Naive thymus-derived CD8-positive, alpha-beta T cell (primary cell): ENCODE results near the gene UNC119. TPM values are rescaled to one million over a fixed set of nuclear protein-coding genes. Genes with fewer than 3 reads are reported as not detected.

Experiments
- ATAC-seq, 2 donors: fragments of 150-1000 bp; cut with Tn5 transposase in 1 of 2; sonication (Bioruptor Pico), chemical (Tn5 transposase) in 1 of 2; 1 replicate in 1 of 2; 2 replicates in 1 of 2; pipeline ENCODE4 v1.10.0; 2021; ENCODE audit warnings: mild to moderate bottlenecking in 2 of 2, moderate library complexity in 2 of 2
- POLR2A ChIA-PET: fragments of 350-600 bp; sonication (Branson Sonifier 250); formaldehyde crosslinking; loops from one replicate; lab custom pipeline; 2021; ENCODE audit warnings: antibody characterized with exemption; lab: Charles Lee
- DNase-seq, 10 donors: peaks; one replicate each; pipeline versions ENCODE4 v3.0.0 to v3.0.0-alpha.2; 2020 to 2022
- H3K27ac Mint-ChIP-seq, 10 donors: one replicate each; pipeline ENCODE4 v1.8.0; 2020 to 2022; ENCODE audit warnings: mild to moderate bottlenecking in 10 of 10, mixed read lengths in 10 of 10, moderate library complexity in 4 of 10, inconsistent platforms in 1 of 10
- H3K27me3 Mint-ChIP-seq, 5 donors: one replicate each; pipeline ENCODE4 v1.8.0; 2021 to 2022; ENCODE audit warnings: mixed read lengths in 5 of 5
- H3K36me3 Mint-ChIP-seq, 3 donors: one replicate each; pipeline ENCODE4 v1.8.0; 2020 to 2022; ENCODE audit warnings: mixed read lengths in 3 of 3, mild to moderate bottlenecking in 2 of 3, inconsistent platforms in 1 of 3
- H3K4me1 Mint-ChIP-seq, 4 donors: one replicate each; pipeline ENCODE4 v1.8.0; 2021 to 2022; ENCODE audit warnings: mixed read lengths in 4 of 4
- H3K4me3 Mint-ChIP-seq, 10 donors: one replicate each; pipeline ENCODE4 v1.8.0; 2020 to 2022; ENCODE audit warnings: mild to moderate bottlenecking in 10 of 10, mixed read lengths in 10 of 10, moderate library complexity in 6 of 10, inconsistent platforms in 1 of 10
- H3K9me3 Mint-ChIP-seq, 9 donors: one replicate each; pipeline ENCODE4 v1.8.0; 2020 to 2022; ENCODE audit warnings: mixed read lengths in 9 of 9, mild to moderate bottlenecking in 3 of 9, inconsistent platforms in 1 of 9, moderate library complexity in 1 of 9
- polyA plus RNA-seq, 3 donors: library from polyadenylated mRNA; unstranded; fragments of 300-500 nt; fragmentation: Illumina TruSeq; gene quantifications; one replicate each; pipeline ENCODE4 v1.2.3, GENCODE V29; 2021
- total RNA-seq, 8 experiments: library from RNA in 2 of 8; stranded (reverse) in 2 of 8; gene quantifications; one replicate each; pipeline ENCODE4 v1.2.3 and lab custom pipeline; 2021 to 2026

The UNC119 gene
- total and polyA plus RNA-seq, 5 experiments from 2014 or later: 18.4 to 43.8 (median 27.1) TPM

GRCh38 chr17:28538296-28538895, 14.0 kb downstream of the UNC119 start:
- Mint-ChIP-seq H3K9me3 (no peaks in the 10 kb centered on the region), H3K4me3 (no peak overlapping the region), H3K27ac (no peak overlapping the region), H3K27me3 (no peaks in the 10 kb centered on the region), H3K36me3 (no peaks in the 10 kb centered on the region), H3K4me1 (no peaks in the 10 kb centered on the region)
- no peak for ATAC-seq
- DNase-seq: no peak
- POLR2A ChIA-PET: no interaction called here

GRCh38 chr17:28537219-28537610, 15.2 kb downstream of the UNC119 start:
- Mint-ChIP-seq H3K27ac (peak overlapping the region in 1 of 10 donors; percentile 79), H3K4me1 (no peaks in the 10 kb centered on the region), H3K4me3 (no peak overlapping the region), H3K27me3 (no peaks in the 10 kb centered on the region), H3K36me3 (no peaks in the 10 kb centered on the region), H3K9me3 (no peaks in the 10 kb centered on the region)
- POLR2A ChIA-PET: no interaction called here
- DNase-seq (no peak), ATAC-seq (no peak)

DNA sequence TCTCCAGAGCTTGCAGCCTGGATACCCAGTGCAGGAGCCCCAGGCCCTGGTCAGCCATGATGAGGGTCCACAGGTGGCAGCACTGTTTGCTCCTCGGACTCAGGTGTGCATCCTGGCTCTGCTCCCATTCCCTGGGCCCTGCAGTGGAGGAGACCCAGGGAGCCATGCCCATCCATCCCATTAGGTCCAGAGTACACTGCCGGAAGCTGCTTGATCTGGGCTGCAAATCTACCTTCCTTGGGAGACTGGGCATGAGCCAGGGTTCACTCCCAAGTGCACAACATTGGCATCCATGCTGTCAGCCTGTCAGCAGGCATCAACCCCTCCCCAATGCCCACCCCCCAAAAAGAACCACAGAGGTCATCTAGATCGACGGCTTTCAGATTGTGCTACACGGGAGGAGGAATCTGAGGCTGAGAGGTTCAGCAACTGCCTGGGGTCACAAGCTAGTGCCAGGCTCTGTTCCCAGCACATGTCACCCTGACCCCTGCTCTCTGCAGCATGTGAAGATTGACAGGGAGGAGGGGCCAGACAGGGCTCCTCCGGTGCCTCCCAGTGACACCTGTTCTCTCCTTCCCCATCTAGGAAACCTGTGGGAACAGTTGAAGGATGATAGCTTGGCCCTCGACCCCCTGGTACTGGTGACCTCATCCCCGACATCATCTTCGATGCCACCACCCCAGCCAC, 15.7 kb downstream of the UNC119 start:
- POLR2A ChIA-PET: no interaction called here
- Mint-ChIP-seq H3K4me1 (no peaks in the 10 kb centered on the region), H3K27me3 (no peaks in the 10 kb centered on the region), H3K9me3 (no peaks in the 10 kb centered on the region), H3K4me3 (no peak overlapping the region), H3K36me3 (no peaks in the 10 kb centered on the region), H3K27ac (no peak overlapping the region)
- no peak for ATAC-seq
- no peak for DNase-seq

DNA sequence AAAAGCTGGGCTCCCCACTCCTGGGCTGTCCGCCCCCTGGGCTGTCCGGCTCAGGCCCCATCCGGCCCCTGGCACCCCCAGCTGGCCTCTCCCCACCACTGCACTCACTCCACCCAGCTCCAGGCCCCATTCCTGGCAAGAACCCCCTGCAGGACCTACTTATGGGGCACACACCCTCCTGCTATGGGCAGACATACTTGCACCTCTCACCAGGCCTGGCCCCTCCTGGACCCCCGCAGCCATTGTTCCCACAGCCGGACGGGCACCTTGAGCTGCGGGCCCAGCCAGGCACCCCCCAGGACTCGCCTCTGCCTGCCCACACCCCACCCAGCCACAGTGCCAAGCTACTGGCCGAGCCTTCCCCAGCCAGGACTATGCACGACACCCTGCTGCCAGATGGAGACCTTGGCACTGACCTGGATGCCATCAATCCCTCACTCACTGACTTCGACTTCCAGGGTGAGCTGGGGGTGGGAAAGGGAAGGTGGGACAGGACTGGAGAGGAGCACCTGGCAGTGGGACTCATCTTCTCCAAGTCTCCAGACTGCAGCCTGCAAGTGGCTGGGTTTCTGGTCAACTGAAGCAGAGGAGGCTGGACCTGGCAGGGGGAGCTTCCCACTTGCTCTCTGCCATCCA, 17.6 kb downstream of the UNC119 start:
- ATAC-seq: no peak
- no peak overlapping the region for H3K4me3 Mint-ChIP-seq
- POLR2A ChIA-PET: no interaction called here
- no peak for DNase-seq
- no peaks in the 10 kb centered on the region for H3K36me3 Mint-ChIP-seq
- no peaks in the 10 kb centered on the region for H3K9me3 Mint-ChIP-seq
- H3K4me1 Mint-ChIP-seq: no peaks in the 10 kb centered on the region
- H3K27ac Mint-ChIP-seq: no peak overlapping the region
- H3K27me3 Mint-ChIP-seq: no peaks in the 10 kb centered on the region

GRCh38 chr17:28533091-28533807, 19.2 kb downstream of the UNC119 start:
- no peaks in the 10 kb centered on the region for H3K4me1 Mint-ChIP-seq
- no peak for DNase-seq
- no peaks in the 10 kb centered on the region for H3K9me3 Mint-ChIP-seq
- no peak overlapping the region for H3K4me3 Mint-ChIP-seq
- H3K36me3 Mint-ChIP-seq: no peaks in the 10 kb centered on the region
- ATAC-seq: no peak
- no peaks in the 10 kb centered on the region for H3K27me3 Mint-ChIP-seq
- no peak overlapping the region for H3K27ac Mint-ChIP-seq
- POLR2A ChIA-PET: no interaction called here

GRCh38 chr17:28532050-28532960, 20.1 kb downstream of the UNC119 start:
- Mint-ChIP-seq H3K36me3 (no peaks in the 10 kb centered on the region), H3K27me3 (no peaks in the 10 kb centered on the region), H3K9me3 (no peaks in the 10 kb centered on the region), H3K27ac (no peak overlapping the region), H3K4me1 (no peaks in the 10 kb centered on the region), H3K4me3 (no peak overlapping the region)
- ATAC-seq (no peak), DNase-seq (no peak)
- POLR2A ChIA-PET: no interaction called here

GRCh38 chr17:28530926-28531325, 21.5 kb downstream of the UNC119 start:
- ATAC-seq: no peak

DNA sequence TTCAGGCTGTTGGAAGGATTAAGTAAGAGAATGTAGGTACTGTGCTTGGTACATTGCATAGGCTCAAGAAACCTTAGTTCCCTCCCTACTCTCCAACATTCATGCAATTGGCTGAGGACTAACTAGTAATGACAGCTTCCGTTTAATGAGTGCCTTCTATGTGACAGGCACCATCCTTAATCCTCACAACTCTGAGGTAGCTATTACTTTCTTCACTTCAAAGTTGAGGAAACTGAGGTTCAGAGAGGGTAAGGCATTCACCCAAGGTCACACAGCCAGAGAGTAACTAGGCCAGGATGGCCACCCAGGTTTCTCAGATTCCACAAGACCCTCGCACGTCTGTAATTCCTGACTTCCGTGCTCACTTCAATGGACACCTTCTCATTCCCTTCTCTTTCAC, 22.2 kb downstream of the UNC119 start:
- H3K4me3 Mint-ChIP-seq: no peak overlapping the region
- H3K9me3 Mint-ChIP-seq: no peaks in the 10 kb centered on the region
- POLR2A ChIA-PET: no interaction called here
- DNase-seq (no peak), ATAC-seq (no peak)
- H3K27ac Mint-ChIP-seq: no peak overlapping the region
- H3K27me3 Mint-ChIP-seq: no peaks in the 10 kb centered on the region
- no peaks in the 10 kb centered on the region for H3K36me3 Mint-ChIP-seq
- no peaks in the 10 kb centered on the region for H3K4me1 Mint-ChIP-seq

More at GRCh38 chr17:28530926-28531325, 21.5 kb downstream of the UNC119 start:
- no peak for DNase-seq
- H3K36me3 Mint-ChIP-seq: no peaks in the 10 kb centered on the region
- POLR2A ChIA-PET: no interaction called here
- H3K27ac Mint-ChIP-seq: no peak overlapping the region
- no peaks in the 10 kb centered on the region for H3K4me1 Mint-ChIP-seq
- no peaks in the 10 kb centered on the region for H3K27me3 Mint-ChIP-seq
- no peaks in the 10 kb centered on the region for H3K9me3 Mint-ChIP-seq
- H3K4me3 Mint-ChIP-seq: no peak overlapping the region

- no peak for ATAC-seq
- POLR2A ChIA-PET: no interaction called here
- no peak for DNase-seq
- Mint-ChIP-seq H3K36me3 (no peaks in the 10 kb centered on the region), H3K27ac (no peak overlapping the region), H3K27me3 (no peaks in the 10 kb centered on the region), H3K4me3 (no peak overlapping the region), H3K9me3 (no peaks in the 10 kb centered on the region), H3K4me1 (no peaks in the 10 kb centered on the region)
Measured at GRCh38 chr17:28529013-28529400, 23.4 kb downstream of the UNC119 start.

DNA sequence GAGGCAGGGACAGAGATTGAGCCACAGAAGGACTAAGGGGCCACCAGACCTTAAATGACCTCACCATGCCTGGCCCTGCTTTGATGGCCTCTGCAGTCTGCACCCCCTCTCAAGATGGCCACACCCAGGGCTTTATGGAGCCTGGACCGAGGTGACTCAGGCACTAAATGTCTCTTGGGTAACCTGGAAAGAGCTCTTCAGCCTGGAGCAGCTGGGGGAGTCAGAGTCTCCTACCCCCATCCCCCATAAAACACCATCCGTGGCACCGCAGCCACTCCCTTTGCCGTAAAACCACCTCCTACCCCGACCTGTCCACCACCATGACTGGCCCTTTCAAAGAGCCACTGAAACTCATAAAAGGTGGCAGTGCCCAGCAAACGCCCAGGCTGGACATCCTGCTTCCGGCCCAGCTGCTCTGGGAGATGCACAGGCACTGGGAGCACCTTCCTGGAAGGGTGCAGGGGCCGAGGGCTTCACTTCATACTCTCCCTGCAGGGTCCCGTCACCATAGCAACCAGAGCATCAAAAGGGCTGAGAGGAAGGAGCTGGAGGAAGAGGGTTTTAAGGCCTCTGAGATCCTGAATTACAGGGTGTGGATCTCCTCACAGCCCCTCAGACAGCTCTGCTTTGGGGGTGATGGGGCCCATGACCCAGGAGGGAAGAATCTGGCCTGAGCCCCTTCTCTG, 24.0 kb downstream of the UNC119 start:
- Mint-ChIP-seq H3K36me3 (no peaks in the 10 kb centered on the region), H3K27ac (no peak overlapping the region)

DNA sequence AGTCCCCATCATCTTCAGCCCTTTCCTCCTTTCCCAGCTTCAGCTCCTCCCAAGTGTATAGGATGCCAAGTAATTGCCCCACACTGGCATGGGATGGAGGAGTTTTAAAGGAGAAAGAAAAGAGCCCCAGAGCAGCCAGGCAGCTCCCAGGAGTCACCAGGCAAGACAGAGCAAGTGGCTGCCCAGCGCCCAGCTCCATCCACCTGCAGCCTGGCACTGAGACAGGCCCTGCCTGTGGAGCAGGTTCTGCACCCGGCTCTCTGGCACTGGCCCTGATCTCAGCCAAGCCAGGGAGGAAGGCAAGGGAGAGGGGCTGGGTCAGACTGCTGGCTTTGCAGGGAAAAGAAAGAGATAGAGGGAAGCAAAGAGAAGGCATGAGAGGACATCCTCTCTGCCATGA, 24.6 kb downstream of the UNC119 start:
- Mint-ChIP-seq H3K36me3 (no peaks in the 10 kb centered on the region), H3K4me3 (no peak overlapping the region), H3K27me3 (no peaks in the 10 kb centered on the region), H3K4me1 (no peaks in the 10 kb centered on the region), H3K9me3 (no peaks in the 10 kb centered on the region), H3K27ac (no peak overlapping the region)
- POLR2A ChIA-PET: no interaction called here
- ATAC-seq (no peak), DNase-seq (peak in 1 of 10 donors; percentile 19)

More for the DNA sequence above, 24.0 kb downstream of the UNC119 start:
- POLR2A ChIA-PET: no interaction called here
- no peaks in the 10 kb centered on the region for H3K9me3 Mint-ChIP-seq
- H3K4me3 Mint-ChIP-seq: no peak overlapping the region
- H3K27me3 Mint-ChIP-seq: no peaks in the 10 kb centered on the region
- no peak for ATAC-seq
- no peaks in the 10 kb centered on the region for H3K4me1 Mint-ChIP-seq
- DNase-seq: no peak

GRCh38 chr17:28527181-28527681, 25.2 kb downstream of the UNC119 start:
- DNase-seq (no peak), ATAC-seq (no peak)
- Mint-ChIP-seq H3K9me3 (no peaks in the 10 kb centered on the region), H3K27ac (peak overlapping the region in 2 of 10 donors; percentile 20 to 28), H3K27me3 (no peaks in the 10 kb centered on the region), H3K4me3 (no peak overlapping the region), H3K36me3 (no peaks in the 10 kb centered on the region), H3K4me1 (no peaks in the 10 kb centered on the region)
- POLR2A ChIA-PET: no interaction called here
